Occipital lobe (tissue), 2 donors: ENCODE results near the gene RABL2B. TPM values are rescaled to one million over a fixed set of nuclear protein-coding genes. Genes with fewer than 3 reads are reported as not detected.
A peak's percentile ranks its signal among the peaks of the same experiment; 100 is the strongest.

Source experiments
- DNase-seq: peaks from one replicate; lab custom pipeline; 2025; lab: John Stamatoyannopoulos, UW
- total RNA-seq: library from RNA; depleted of rRNA; stranded (reverse); fragments of >200 nt; gene quantifications from one replicate; pipeline ENCODE4 v1.2.3, GENCODE V29; 2014

Gene RABL2B
- total RNA-seq, 1 donor from 2014 or later, result 11.9 TPM

DNA sequence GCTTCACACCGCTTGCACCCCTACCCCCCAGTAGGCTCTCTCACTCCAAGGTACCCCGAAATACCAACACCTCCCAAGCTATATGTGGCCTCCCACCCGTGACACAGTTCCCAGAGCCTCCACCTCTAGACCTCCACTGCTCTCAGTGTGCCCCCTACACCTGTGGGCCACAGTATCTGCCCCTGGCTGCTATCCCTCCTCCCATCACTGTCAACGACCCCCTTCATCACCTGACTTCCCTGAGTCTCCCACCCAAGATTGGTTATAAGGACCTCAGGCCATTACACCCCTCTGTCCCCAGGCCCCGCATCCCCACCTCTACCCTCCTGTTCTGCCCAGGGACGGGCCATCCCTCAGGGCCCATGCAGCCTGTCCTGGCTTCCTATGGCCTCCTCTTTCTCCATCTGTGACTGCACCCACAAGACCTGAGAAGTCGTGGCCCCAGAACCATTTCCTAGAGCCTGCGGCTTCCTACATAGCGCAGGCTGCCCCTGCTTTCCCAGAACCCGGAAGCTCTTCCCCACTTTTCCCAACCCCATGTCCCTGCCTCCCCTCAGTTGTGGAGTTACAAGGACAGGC lies 44.7 kb downstream of the RABL2B start:
- no peak for DNase-seq

DNA sequence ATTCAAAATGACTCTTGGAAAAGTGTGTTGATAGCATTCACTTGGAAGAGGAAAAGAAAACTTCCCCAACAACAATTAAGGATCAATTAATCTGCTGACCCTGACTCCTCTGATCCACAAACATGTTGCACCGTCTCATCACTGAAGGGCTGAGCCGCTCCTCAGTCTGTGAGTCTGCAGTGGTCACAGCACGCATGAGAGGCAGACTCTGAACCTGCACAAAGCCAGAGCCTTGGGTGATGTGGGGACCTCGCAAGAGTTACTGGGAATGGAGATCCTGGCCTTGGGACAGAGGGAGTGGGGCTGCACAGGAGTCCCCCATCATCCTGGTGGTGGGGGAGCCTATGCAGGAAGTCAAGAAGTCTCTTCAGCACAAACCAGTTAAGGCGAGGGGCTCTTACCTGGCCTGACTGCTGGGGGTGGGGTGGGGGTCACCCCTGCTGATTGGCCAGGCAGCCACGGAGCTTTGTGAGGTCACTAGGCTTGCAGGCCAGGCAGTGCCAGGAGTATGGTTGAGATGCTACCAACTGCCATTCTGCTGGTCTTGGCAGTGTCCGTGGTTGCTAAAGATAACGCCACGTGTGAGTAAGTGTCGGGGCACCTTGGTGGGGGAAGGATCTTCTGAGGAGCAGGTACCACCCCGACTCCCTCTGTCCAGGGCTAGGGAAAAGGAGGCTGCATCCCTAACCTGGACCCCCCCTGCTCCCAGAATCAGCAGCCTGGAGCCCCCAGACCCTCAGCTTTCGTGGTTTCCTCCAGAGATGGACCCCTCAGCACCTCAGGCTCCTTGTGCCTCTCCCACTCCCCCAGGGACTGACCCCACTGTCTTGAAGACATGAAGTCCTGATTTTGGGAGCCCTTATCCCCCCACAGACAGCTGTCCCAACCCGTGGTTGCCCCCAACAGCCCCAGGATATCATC lies 45.4 kb downstream of the RABL2B start, which contains the start of gene ACR:
TSS of gene ACR (plus strand) at position 477 of the 921 bp plus-strand sequence. CDS start at position 509, 32 bp downstream.
- no peak for DNase-seq

DNA sequence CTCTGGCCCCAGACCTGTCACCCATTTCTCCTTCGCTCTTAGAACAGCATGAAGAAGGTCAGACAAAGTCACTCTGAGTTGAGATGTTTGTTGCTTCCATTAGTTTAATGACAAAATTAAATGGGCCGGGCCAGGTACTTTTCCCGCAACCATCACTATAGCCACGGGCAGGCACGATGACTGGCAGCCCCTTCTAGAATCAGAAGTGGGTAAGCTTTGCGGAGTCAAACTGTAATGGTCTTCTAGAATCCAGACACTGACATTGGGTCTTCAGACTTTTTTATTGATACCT lies 47.8 kb downstream of the RABL2B start:
- DNase-seq, result no peak

DNA sequence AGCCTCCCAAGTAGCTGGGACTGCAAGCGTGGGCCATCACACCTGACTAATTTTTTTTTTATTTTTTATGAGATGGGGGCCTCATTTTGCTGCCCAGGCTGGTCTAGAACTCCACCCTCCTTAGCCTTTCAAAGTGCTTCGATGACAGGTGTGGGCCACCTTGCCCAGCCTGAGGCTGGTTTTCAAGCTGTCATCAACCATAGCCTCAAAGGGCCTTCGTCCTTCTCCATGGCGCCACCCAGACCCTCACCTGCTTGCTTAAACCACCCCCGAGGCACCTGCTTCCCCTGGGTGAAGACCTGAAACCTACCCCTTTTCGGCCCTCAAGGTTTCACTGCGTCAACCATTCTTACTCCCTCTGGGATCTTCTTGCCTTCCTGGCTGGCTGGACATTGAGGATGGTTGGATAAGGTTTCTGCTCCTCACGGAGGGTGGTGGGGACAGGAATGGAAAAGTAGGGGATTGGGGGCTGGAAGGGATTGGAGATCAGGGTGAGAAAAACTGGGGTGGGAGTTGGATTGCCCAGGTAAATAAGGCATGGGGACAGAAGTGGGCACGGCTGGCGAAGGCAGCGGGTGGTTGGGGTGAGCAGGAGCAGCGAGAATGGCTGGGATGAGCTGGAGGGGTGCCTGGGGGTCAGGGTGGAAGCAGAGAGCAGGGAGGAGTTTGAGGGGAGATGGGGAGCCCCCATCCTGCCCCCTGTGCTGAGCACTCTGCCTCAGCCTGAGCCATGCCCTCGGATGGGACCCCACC lies 48.3 kb downstream of the RABL2B start:
- no peak for DNase-seq

GRCh38 chr22:50734343-50734771 lies 49.1 kb downstream of the RABL2B start:
- no peak for DNase-seq

- DNase-seq, result peak; percentile 66
Measured at GRCh38 chr22:50733521-50734342, 49.7 kb downstream of the RABL2B start.

DNA sequence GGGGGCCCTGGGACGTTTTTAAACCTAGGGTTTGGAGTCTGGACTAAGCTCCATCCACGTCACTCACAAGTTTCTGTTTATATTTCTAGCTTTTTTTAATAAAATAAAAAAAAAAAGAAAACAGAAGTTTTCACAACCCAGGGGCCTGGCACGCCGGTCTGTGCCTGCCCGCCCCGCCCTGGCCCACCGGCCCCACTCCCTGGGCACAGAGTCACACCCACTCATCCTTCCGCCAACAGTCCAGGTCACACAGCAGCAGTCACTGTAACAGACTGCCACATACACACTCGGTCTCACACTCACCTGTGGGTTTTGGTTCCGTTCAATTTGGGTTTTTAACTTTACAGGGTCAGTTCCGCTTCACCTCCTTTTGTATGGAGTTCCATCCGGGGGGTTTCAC lies 50.8 kb downstream of the RABL2B start:
- no peak for DNase-seq

DNA sequence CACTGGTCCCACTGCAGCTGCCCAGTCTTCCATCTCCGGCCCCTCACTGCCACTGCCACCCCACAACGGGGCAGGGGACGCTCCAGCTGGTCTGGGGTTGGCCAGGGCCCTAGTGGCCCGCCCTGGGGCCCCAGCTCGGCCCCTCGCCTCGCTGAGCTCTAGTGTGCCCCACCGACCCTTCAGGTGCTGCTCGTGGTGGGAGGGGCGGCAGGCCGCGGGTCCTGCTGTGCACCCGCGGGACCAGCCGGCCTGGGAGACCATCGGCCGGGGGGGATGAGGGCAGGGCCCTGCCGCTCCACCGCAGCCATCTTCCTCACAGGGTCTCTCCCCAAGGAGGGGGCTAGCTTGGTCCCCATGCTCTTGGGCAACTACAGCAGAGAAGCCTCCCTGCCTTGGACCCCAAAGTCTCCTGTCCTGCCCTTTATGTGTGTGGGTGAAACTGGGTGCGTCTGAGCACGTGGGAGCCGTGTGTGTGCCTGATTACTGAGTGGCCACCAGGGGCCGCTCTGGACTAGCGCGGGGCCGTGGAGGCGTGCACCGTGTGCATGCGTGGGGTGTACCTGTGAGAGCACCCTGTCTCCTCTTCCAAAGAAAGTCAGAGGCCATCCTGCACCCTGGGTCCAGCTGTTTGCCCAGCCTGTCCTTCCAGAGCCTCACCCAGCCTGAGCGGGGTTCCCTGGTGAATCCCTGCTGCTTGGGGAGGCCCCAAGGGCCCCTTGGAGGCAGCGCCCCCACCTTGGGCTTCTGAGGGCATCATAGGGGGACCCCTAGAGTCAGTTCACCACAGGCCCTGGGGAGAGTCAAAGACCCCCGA lies 51.4 kb downstream of the RABL2B start:
- DNase-seq, result no peak

- no peak for DNase-seq
Measured at GRCh38 chr22:50730941-50731661, 52.3 kb downstream of the RABL2B start.

DNA sequence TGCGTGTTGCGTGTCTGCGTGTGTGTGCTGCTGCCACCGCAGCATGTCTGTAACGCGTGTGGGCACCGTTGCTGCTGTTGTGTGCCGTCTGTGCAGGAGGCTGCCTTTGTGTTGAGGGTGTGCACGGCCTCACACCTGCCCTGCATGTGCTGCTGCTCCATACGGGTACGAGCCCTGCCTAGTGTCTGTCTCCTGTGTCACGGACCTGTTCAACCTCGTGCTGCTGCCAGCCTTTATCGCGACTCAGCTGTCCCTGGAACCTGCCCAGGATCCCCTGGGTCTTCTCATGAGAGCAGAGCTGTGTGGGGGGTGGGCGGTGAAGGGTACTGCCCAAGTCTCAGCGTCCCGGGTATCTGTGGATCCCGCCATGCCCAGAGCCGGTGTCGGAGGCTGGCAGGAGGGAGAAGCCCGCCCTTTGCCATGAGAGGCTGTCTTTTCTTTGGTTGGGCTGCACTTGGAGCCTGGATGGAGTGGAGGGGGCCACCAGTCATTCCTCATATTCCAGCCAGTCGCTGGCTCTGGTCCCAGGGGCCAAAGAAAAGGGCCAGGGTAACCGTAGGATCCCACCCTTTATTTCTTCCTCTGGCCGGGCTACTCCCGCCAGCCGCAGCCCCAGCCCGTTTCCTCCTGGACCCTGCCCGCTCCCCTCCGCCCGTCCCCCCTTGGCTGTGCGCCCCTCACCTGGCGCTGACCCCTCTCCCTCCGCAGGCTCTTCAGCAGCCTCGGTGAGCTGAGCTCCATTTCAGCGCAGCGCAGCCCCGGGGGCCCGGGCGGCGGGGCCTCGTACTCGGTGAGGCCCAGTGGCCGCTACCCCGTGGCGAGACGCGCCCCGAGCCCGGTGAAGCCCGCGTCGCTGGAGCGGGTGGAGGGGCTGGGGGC lies 53.2 kb downstream of the RABL2B start:
- DNase-seq, result no peak

- DNase-seq, result no peak
Measured at GRCh38 chr22:50729391-50730012, 53.9 kb downstream of the RABL2B start.

GRCh38 chr22:50728523-50728931 lies 54.9 kb downstream of the RABL2B start:
- DNase-seq, result no peak

- DNase-seq, result no peak
Measured at GRCh38 chr22:50727678-50728522, 55.5 kb downstream of the RABL2B start.

DNA sequence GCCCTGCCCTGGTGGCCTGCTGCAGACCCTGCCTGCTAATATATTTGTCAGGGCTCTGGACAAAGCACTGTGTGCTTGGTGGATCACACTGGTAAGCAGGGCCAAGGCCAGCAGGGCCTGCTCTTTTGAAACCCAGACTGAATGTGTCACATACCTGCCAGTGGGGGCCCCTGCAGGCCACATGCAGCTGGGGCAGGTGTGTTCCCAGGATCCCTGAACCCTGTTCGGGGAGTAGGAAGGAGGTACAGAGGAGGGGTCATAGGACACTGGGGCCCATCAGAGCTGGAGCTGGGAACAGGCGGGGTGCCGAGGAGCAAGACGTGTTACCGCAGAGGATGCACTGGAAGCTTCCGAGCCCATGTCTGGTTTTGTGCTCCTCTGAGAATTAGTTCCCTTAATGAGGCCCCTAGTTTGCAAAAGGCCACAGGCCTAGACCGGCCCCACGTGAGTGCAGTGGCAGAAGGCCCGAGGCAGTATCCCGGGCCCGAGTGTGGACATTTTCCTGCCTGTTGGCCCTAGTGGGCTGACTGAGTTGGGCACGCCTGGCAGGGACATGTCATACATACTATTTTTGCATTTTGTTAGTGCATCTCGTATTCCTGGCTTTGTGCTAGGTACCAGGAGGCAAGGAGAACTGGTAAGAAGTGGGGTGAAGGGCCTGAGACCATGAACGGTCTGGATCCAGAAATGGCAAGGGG lies 56.6 kb downstream of the RABL2B start:
- no peak for DNase-seq

DNA sequence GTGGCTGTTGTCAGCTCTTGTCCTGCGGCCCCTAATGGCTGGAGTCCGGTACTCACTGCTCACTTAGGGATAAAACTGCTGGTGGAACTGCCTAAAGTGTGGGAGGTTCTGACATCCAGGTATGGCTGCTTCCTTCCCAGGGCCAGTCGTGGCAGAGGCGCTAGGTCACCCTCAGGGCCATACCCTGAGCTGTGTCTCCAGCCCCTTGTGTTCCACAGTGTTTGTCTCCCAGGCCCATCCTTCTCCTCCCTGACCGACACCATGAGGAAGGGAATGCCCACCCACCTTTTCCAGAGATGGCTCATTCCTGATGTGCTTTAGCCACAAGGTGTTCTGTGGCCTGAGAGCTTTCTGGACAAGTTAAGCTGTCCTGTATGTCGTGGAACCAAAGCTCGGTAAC lies 57.8 kb downstream of the RABL2B start:
- no peak for DNase-seq

DNA sequence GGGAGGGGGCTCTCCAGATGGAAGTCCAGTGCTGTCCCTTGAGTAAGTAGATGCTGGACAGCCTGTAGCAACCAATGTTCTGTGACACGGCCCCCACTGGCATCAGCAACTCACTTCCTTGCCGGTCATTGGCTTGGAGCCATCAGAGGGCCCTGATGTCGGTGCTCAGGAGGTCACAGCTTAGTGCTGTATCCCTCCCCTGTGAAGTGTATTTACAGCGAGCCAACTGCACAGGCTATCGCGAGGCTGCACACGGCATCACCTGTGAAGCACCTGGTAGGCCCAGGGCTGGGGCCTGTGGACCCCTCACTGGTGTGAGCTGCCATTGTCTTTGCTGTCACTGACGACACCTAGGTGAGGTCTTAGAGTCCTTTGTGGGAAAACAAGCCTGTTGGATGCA lies 58.8 kb downstream of the RABL2B start:
- no peak for DNase-seq

- no peak for DNase-seq
Measured at GRCh38 chr22:50723991-50724390, 59.4 kb downstream of the RABL2B start.
